HepG2 (cell line): ENCODE results near the gene PALM. TPM values are rescaled to one million over a fixed set of nuclear protein-coding genes. Genes with fewer than 3 reads are reported as not detected.

ENCODE experiments used
- CEBPG ChIP-seq: IDR thresholded peaks from 2 replicates; pipeline ENCODE4 v1.6.1; 2016
- DNMT3B ChIP-seq: conservative IDR thresholded peaks from 2 replicates; pipeline ENCODE4 v1.6.1; 2016; ENCODE audit warnings: missing biosample characterization, control low read depth
- EHMT2 ChIP-seq: fragments of 200-600 bp; sonication (generic); IDR thresholded peaks from 2 replicates; pipeline ENCODE4 v1.7.0; 2017; ENCODE audit warnings: antibody characterized with exemption, low read depth, low read length, borderline replicate concordance
- FOXK2 ChIP-seq: fragments of 450-650 bp; IDR thresholded peaks from 2 replicates; pipeline ENCODE4 v1.6.1; 2016
- NPAS2 ChIP-seq: sonication (generic); formaldehyde crosslinking; IDR thresholded peaks from 2 replicates; pipeline ENCODE4 v1.8.0; 2022; ENCODE audit warnings: mild to moderate bottlenecking, missing genetic modification reagents, borderline replicate concordance
- PCBP2 ChIP-seq: fragments of 200-400 bp; formaldehyde crosslinking; optimal IDR thresholded peaks from 2 replicates; pipeline ENCODE3; 2018; ENCODE audit warnings: low read length, low read depth; ENCODE audit not compliant: poor library complexity, severe bottlenecking
- REPIN1 ChIP-seq: sonication (generic); formaldehyde crosslinking; IDR thresholded peaks from 2 replicates; pipeline ENCODE4 v1.8.0; 2022; ENCODE audit warnings: missing genetic modification reagents, low read depth, mild to moderate bottlenecking, borderline replicate concordance
- ZBTB38 ChIP-seq: sonication (generic); formaldehyde crosslinking; IDR thresholded peaks from 2 replicates; pipeline ENCODE4 v1.5.1; 2020; ENCODE audit warnings: mild to moderate bottlenecking, missing genetic modification reagents
- ZFP37 ChIP-seq: sonication (generic); formaldehyde crosslinking; IDR thresholded peaks from 2 replicates; pipeline ENCODE4 v1.4.0; 2020; ENCODE audit warnings: missing genetic modification reagents, borderline replicate concordance
- ZNF430 ChIP-seq: sonication (generic); formaldehyde crosslinking; IDR thresholded peaks from 2 replicates; pipeline ENCODE4 v1.9.0; 2021; ENCODE audit warnings: mild to moderate bottlenecking, missing genetic modification reagents
- ZNF709 ChIP-seq: sonication (generic); formaldehyde crosslinking; IDR thresholded peaks from 2 replicates; pipeline ENCODE4 v1.5.0; 2020; ENCODE audit warnings: mild to moderate bottlenecking, missing genetic modification reagents
- ZNF777 ChIP-seq: sonication (generic); formaldehyde crosslinking; IDR thresholded peaks from 2 replicates; pipeline ENCODE4 v1.4.0; 2020; ENCODE audit warnings: missing genetic modification reagents
- ZNF792 ChIP-seq: IDR thresholded peaks from 2 replicates; pipeline ENCODE4 v1.6.1; 2016
- polyA plus RNA-seq, 8 experiments: library from polyadenylated mRNA; depleted of rRNA in 3 of 8; stranded (reverse) in 7 of 8; unstranded in 1 of 8; fragments of >200 nt; fragmentation: Illumina TruSeq in 4 of 8; extraction: Trizol in 4 of 8; gene quantifications; 2 replicates each; pipeline versions ENCODE4 v1.2.1 to v1.2.3, GENCODE V29; 2011 to 2016; ENCODE audit warnings: low read depth in 4 of 8, missing spikeins in 1 of 8, mixed read lengths in 1 of 8; ENCODE audit not compliant: insufficient read depth in 1 of 8
- total RNA-seq, 5 experiments: library from RNA; depleted of rRNA; stranded (reverse); fragments of >200 nt; fragmentation: Illumina TruSeq; extraction: Trizol; gene quantifications; 2 replicates each; pipeline ENCODE4 v1.2.3, GENCODE V29; 2016; ENCODE audit warnings: low read depth in 1 of 5
- TF ChIP-seq, protein P1 (sequence below): fragments of 450-650 bp; IDR thresholded peaks from 2 replicates; pipeline ENCODE4 v1.6.1; 2017; ENCODE audit warnings: mild to moderate bottlenecking
- TF ChIP-seq, protein P2 (sequence below): sonication (generic); formaldehyde crosslinking; IDR thresholded peaks from 2 replicates; pipeline ENCODE4 v1.4.0; 2020; ENCODE audit warnings: missing genetic modification reagents
- TF ChIP-seq, protein P3 (sequence below): sonication (generic); formaldehyde crosslinking; IDR thresholded peaks from 2 replicates; pipeline ENCODE4 v1.4.0; 2020; ENCODE audit warnings: missing genetic modification reagents

Gene PALM
- total and polyA plus RNA-seq, 2 of the 13 experiments (the other 11 are each of a cell fraction or from before 2014, with no cell fraction given), result 4.0 to 9.7 TPM

DNA sequence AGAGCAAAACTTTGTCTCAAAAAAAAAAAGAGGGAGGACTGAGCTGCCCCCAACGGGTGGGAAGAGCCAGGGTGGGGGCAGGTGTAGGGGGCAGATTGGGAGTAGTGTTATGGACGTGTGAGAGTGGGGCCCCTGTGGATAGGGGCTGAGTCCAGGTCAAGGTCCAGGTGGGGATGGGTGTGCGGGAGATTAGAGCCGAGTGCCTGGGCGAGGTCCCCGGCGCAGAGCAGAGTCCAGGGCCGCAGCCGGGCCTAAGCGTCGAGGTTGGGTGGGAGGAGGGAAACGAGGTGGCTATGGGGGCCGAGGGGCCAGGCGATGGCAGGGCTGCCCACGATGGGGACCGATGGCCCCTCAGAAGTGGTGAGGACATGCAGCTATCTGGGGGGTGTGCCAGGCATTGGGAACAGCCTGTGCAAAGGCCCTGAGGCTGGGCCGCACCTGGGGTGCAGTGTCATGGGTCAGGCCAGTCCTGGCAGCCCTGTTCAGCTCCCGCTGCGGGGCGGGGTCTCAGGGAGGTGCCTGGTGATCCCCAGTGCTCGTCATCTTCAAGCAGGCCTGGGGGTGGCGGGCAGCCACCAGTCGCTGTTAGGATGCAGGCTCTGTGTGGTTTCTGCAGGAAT, 29.9 kb downstream of the PALM start (continued):
- TF ChIP-seq ZBTB38 (CRISPR knock-in tag) (peak; percentile 81), CEBPG (CRISPR knock-in tag) (0 out of 2 replicates have a peak, but pooled peaks have one; percentile 6), PCBP2 (no peak), ZNF777 (CRISPR knock-in tag) (peak; percentile 33; the same call in 1 of the 2 replicates), NPAS2 (no peak), REPIN1 (peak; percentile 94), ZFP37 (CRISPR knock-in tag) (0 out of 2 replicates have a peak, but pooled peaks have one; percentile 32), ZNF792 (CRISPR knock-in tag) (peak; percentile 87), ZNF709 (CRISPR knock-in tag) (peak; percentile 57; the same call in 1 of the 2 replicates), FOXK2 (peak; percentile 33; the same call in 1 of the 2 replicates), EHMT2 (no peak), DNMT3B (CRISPR knock-in tag) (no peak), ZNF430 (CRISPR knock-in tag) (0 out of 2 replicates have a peak, but pooled peaks have one; percentile 54)
- TF ChIP-seq, protein P1, sequence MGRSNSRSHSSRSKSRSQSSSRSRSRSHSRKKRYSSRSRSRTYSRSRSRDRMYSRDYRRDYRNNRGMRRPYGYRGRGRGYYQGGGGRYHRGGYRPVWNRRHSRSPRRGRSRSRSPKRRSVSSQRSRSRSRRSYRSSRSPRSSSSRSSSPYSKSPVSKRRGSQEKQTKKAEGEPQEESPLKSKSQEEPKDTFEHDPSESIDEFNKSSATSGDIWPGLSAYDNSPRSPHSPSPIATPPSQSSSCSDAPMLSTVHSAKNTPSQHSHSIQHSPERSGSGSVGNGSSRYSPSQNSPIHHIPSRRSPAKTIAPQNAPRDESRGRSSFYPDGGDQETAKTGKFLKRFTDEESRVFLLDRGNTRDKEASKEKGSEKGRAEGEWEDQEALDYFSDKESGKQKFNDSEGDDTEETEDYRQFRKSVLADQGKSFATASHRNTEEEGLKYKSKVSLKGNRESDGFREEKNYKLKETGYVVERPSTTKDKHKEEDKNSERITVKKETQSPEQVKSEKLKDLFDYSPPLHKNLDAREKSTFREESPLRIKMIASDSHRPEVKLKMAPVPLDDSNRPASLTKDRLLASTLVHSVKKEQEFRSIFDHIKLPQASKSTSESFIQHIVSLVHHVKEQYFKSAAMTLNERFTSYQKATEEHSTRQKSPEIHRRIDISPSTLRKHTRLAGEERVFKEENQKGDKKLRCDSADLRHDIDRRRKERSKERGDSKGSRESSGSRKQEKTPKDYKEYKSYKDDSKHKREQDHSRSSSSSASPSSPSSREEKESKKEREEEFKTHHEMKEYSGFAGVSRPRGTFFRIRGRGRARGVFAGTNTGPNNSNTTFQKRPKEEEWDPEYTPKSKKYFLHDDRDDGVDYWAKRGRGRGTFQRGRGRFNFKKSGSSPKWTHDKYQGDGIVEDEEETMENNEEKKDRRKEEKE, result no peak
- TF ChIP-seq, protein P2, sequence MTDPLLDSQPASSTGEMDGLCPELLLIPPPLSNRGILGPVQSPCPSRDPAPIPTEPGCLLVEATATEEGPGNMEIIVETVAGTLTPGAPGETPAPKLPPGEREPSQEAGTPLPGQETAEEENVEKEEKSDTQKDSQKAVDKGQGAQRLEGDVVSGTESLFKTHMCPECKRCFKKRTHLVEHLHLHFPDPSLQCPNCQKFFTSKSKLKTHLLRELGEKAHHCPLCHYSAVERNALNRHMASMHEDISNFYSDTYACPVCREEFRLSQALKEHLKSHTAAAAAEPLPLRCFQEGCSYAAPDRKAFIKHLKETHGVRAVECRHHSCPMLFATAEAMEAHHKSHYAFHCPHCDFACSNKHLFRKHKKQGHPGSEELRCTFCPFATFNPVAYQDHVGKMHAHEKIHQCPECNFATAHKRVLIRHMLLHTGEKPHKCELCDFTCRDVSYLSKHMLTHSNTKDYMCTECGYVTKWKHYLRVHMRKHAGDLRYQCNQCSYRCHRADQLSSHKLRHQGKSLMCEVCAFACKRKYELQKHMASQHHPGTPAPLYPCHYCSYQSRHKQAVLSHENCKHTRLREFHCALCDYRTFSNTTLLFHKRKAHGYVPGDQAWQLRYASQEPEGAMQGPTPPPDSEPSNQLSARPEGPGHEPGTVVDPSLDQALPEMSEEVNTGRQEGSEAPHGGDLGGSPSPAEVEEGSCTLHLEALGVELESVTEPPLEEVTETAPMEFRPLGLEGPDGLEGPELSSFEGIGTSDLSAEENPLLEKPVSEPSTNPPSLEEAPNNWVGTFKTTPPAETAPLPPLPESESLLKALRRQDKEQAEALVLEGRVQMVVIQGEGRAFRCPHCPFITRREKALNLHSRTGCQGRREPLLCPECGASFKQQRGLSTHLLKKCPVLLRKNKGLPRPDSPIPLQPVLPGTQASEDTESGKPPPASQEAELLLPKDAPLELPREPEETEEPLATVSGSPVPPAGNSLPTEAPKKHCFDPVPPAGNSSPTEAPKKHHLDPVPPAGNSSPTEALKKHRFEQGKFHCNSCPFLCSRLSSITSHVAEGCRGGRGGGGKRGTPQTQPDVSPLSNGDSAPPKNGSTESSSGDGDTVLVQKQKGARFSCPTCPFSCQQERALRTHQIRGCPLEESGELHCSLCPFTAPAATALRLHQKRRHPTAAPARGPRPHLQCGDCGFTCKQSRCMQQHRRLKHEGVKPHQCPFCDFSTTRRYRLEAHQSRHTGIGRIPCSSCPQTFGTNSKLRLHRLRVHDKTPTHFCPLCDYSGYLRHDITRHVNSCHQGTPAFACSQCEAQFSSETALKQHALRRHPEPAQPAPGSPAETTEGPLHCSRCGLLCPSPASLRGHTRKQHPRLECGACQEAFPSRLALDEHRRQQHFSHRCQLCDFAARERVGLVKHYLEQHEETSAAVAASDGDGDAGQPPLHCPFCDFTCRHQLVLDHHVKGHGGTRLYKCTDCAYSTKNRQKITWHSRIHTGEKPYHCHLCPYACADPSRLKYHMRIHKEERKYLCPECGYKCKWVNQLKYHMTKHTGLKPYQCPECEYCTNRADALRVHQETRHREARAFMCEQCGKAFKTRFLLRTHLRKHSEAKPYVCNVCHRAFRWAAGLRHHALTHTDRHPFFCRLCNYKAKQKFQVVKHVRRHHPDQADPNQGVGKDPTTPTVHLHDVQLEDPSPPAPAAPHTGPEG (CRISPR knock-in tag), result no peak
- TF ChIP-seq, protein P3, sequence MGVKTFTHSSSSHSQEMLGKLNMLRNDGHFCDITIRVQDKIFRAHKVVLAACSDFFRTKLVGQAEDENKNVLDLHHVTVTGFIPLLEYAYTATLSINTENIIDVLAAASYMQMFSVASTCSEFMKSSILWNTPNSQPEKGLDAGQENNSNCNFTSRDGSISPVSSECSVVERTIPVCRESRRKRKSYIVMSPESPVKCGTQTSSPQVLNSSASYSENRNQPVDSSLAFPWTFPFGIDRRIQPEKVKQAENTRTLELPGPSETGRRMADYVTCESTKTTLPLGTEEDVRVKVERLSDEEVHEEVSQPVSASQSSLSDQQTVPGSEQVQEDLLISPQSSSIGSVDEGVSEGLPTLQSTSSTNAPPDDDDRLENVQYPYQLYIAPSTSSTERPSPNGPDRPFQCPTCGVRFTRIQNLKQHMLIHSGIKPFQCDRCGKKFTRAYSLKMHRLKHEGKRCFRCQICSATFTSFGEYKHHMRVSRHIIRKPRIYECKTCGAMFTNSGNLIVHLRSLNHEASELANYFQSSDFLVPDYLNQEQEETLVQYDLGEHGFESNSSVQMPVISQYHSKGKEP (CRISPR knock-in tag), result no peak
